Transverse colon (tissue), 4 donors: ENCODE measurements around the gene EP400. TPM values are rescaled to one million over a fixed set of nuclear protein-coding genes. Genes with fewer than 3 reads are reported as not detected.

Source experiments
- DNase-seq: peaks from one replicate; pipeline ENCODE4 v3.0.0-alpha.2; 2019
- H3K27ac ChIP-seq, 4 donors: fragments of 200-600 bp; sonication (generic); 2 replicates each; pipeline ENCODE4 v1.5.1; 2016 to 2018; ENCODE audit warnings: inconsistent platforms in 4 of 4
- H3K27me3 ChIP-seq: fragments of 200-600 bp; sonication (generic); 2 replicates; pipeline ENCODE4 v1.5.1; 2017; ENCODE audit warnings: inconsistent platforms
- H3K36me3 ChIP-seq, 4 donors: fragments of 200-600 bp; sonication (generic); 2 replicates each; pipeline ENCODE4 v1.5.1; 2017 to 2019; ENCODE audit warnings: inconsistent platforms in 4 of 4
- H3K4me1 ChIP-seq, 4 donors: fragments of 200-600 bp; sonication (generic); 2 replicates each; pipeline ENCODE4 v1.5.1; 2017 to 2020; ENCODE audit warnings: inconsistent platforms in 4 of 4
- H3K4me3 ChIP-seq, 4 donors: fragments of 200-600 bp; sonication (generic); 1 replicate in 1 of 4; 2 replicates in 3 of 4; pipeline versions ENCODE4 v1.5.1 to v1.6.1; 2017 to 2019; ENCODE audit warnings: inconsistent platforms in 4 of 4
- H3K9me3 ChIP-seq, 2 donors: fragments of 200-600 bp; sonication (generic); 2 replicates each; pipeline ENCODE4 v1.5.1; 2017 to 2019; ENCODE audit warnings: inconsistent platforms in 2 of 2
- CTCF ChIP-seq, 5 experiments: fragments of 200-600 bp in 3 of 5; fragments of 450-650 bp in 2 of 5; sonication (generic) in 3 of 5; IDR thresholded peaks; 1 replicate in 2 of 5; 2 replicates in 3 of 5; pipeline ENCODE4 v1.5.1; 2016 to 2017; ENCODE audit warnings: antibody characterized with exemption in 5 of 5, inconsistent platforms in 3 of 5, mild to moderate bottlenecking in 2 of 5, moderate library complexity in 1 of 5
- EP300 ChIP-seq: sonication (generic); formaldehyde crosslinking; IDR thresholded peaks from one replicate; pipeline ENCODE4 v1.6.1; 2017; ENCODE audit warnings: antibody characterized with exemption, low read depth
- POLR2A ChIP-seq: fragments of 450-650 bp; IDR thresholded peaks from one replicate; pipeline ENCODE4 v1.6.1; 2016; ENCODE audit warnings: antibody characterized with exemption, mild to moderate bottlenecking, moderate library complexity
- POLR2AphosphoS5 ChIP-seq, 3 donors: sonication (generic); formaldehyde crosslinking; IDR thresholded peaks; one replicate each; pipeline ENCODE4 v1.6.1; 2016; ENCODE audit warnings: antibody characterized with exemption in 3 of 3
- whole genome bisulfite sequencing, 2 donors: methylation state at CpG; one replicate each; pipeline ENCODE4 v1.1.5; 2018; ENCODE audit warnings: low coverage in 1 of 2; 5-methylcytosine and 5-hydroxymethylcytosine counted together
- in situ Hi-C, 4 donors: fragments of 200-750 bp; cut with MboI; loops; one replicate each; pipeline versions ENCODE4 v1.15.0 to v1.15.1; 2017; ENCODE audit warnings: low sequenced_read_pairs in 3 of 4, low pct_ligation_motif_present in 1 of 4, low pct_unique_long_range_greater_than_20kb in 1 of 4
- intact Hi-C: fragments of 100-400 bp; cut with DNase I; formaldehyde crosslinking; loops from one replicate; pipeline ENCODE4 v1.15.1; 2023; ENCODE audit warnings: low total_unique reads
- total RNA-seq, 4 donors: library from RNA; depleted of rRNA; stranded (reverse); fragments of >200 nt; gene quantifications; one replicate each; pipeline ENCODE4 v1.1.0, GENCODE V29; 2016

The EP400 gene
- total RNA-seq, 4 donors from 2014 or later, result 25.4 to 67.3 (median 37.5) TPM

DNA sequence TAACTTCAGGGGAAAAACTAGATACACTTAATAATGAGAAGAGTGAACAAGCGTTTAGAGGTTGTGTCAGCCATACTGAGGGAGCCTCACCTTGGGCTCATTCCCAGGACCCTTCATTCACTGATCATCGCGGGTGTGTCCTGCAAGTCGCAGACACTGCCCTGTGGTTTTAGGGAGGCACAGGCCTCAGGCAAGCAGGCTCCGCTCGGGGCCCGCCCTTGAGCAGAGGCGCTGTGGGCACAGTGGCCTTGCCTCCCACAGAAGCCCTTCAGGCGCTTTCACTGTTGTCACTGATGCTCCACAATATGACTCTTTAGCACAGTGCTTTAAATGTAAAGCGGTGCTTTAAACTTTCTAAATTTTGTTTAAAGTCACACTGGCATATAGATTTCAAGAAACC lies 127.0 kb downstream of the EP400 start:
- 92 to 97% methylated on average over 2 to 10 of the region's 10 CpGs for WGBS, 2 donors

DNA sequence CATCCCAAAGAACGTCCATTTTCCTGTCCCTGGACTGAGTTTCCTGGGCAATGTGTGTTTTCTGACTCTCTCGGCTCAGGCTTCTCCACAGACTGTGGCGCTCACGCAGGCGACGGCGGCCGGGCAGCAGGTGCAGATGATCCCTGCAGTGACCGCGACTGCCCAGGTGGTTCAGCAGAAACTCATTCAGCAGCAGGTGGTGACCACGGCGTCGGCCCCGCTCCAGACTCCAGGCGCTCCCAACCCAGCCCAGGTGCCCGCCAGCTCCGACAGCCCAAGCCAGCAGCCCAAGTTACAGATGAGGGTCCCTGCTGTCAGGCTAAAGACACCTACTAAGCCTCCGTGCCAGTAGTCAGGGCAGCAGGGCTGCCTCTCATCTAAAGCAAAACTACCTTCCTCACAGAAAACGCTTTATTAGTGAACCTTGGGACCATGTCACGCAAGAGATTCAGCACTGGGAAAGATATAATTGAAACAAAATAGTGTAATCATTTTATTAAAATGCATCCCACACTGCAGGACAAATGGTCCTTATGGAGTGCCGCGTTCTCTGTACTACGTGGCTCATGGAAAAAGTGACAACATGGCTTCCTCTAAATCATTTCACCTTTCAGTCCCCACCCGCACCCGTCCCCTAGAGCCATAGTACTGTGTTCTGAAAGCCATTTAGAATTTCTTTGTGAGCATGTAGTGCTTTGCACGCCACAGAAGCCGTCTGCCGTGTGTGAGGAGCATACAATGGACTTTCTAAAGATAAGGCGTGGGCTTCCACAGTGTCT lies 127.8 kb downstream of the EP400 start:
- Histone ChIP-seq H3K27me3 (no peaks in the 10 kb centered on the region), H3K27ac (no peak overlapping the region), H3K9me3 (no peaks in the 10 kb centered on the region), H3K4me1 (no peaks in the 10 kb centered on the region), H3K4me3 (no peak overlapping the region), H3K36me3 (peaks cover 0 to 39% (median 11%) of the 10 kb centered on the region in 4 donors)
- TF ChIP-seq EP300 (no peak), CTCF (IDR thresholded peaks at IDR 0.05) (no peak), POLR2A (no peak), POLR2AphosphoS5 (IDR thresholded peaks at IDR 0.05) (no peak)
- 84 to 92% methylated on average over 6 to 29 of the region's 29 CpGs for WGBS, 2 donors
- intact Hi-C loops (no loop called here), in situ Hi-C loops (no loop called here)
- DNase-seq, result no peak

More for the DNA sequence above, 127.0 kb downstream of the EP400 start:
- Histone ChIP-seq H3K27ac (no peak overlapping the region), H3K36me3 (peaks cover 0 to 39% (median 11%) of the 10 kb centered on the region in 4 donors), H3K4me3 (no peak overlapping the region), H3K27me3 (no peaks in the 10 kb centered on the region), H3K9me3 (no peaks in the 10 kb centered on the region), H3K4me1 (no peaks in the 10 kb centered on the region)
- no peak for TF ChIP-seq POLR2AphosphoS5 (IDR thresholded peaks at IDR 0.05)
- TF ChIP-seq EP300, result no peak
- no peak for TF ChIP-seq CTCF (IDR thresholded peaks at IDR 0.05)
- no peak for TF ChIP-seq POLR2A
- no peak for DNase-seq
- intact Hi-C loops (no loop called here), in situ Hi-C loops (no loop called here)

DNA sequence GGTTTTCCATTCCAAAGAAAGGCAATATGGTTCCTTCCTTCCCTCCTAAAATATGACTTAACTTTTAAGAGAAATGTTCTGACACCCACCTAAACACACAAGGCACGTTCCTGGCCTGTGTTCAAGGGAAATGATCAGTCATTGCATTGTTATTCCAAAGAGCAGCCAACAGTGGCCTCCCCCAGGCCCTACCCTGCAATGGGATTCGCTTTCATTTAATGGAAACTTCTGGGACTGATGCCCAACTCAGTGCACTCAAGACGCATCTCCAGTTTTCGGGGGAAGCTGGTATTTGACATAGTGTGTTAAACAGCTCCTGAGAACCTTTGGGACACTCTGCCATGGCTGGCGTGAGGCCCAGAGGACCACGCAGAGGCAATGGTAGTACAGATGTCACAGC lies 128.4 kb downstream of the EP400 start:
- H3K4me1 ChIP-seq, result no peaks in the 10 kb centered on the region
- H3K27ac ChIP-seq, result no peak overlapping the region
- in situ Hi-C loops (no loop called here), intact Hi-C loops (no loop called here)
- no peaks in the 10 kb centered on the region for H3K27me3 ChIP-seq
- H3K9me3 ChIP-seq, result no peaks in the 10 kb centered on the region
- WGBS, 2 donors, result 58 to 82% methylated on average over 2 to 6 of the region's 6 CpGs
- no peak overlapping the region for H3K4me3 ChIP-seq
- DNase-seq, result no peak
- TF ChIP-seq POLR2A (no peak), POLR2AphosphoS5 (IDR thresholded peaks at IDR 0.05) (no peak), CTCF (IDR thresholded peaks at IDR 0.05) (no peak), EP300 (no peak)
- H3K36me3 ChIP-seq, result peaks cover 0 to 39% (median 11%) of the 10 kb centered on the region in 4 donors

DNA sequence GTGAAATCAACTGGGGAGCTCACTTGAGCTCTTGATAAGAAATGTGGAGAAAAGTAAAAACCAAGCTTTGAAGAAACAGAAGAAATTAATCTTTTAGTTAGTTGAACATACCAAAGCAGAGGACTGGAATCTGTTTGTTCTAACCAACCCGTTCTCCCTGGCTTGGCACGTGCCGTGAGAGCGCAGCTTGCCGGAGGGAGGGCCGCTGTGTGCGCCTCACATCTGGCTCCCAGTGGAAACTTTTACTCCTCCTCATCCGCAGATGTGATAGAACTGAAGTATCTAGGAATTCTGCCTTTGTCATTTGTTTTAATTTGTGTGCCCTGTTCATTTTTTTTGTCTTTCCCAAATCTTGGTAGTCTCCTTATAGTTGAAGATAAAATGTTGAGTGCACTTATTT lies 129.5 kb downstream of the EP400 start:
- no peak overlapping the region for H3K4me3 ChIP-seq
- peaks cover 3 to 6% (median 5%) of the 10 kb centered on the region in 4 donors for H3K4me1 ChIP-seq
- 93 to 96% methylated on average over 7 to 8 of the region's 8 CpGs for WGBS, 2 donors
- in situ Hi-C loops (no loop called here), intact Hi-C loops (no loop called here)
- no peaks in the 10 kb centered on the region for H3K27me3 ChIP-seq
- no peak overlapping the region for H3K27ac ChIP-seq
- no peak for DNase-seq
- no peak for TF ChIP-seq POLR2A
- TF ChIP-seq POLR2AphosphoS5 (IDR thresholded peaks at IDR 0.05), result no peak
- no peak for TF ChIP-seq EP300
- no peak for TF ChIP-seq CTCF (IDR thresholded peaks at IDR 0.05)
- peaks cover 0 to 36% (median 11%) of the 10 kb centered on the region in 4 donors for H3K36me3 ChIP-seq
- no peaks in the 10 kb centered on the region for H3K9me3 ChIP-seq
